GM12878 (cell line): ENCODE data around the gene NEXMIF. TPM values are rescaled to one million over a fixed set of nuclear protein-coding genes. Genes with fewer than 3 reads are reported as not detected.
"Not testable (repeated sequence)": the region's sequence is repeated elsewhere in the genome, so short reads cannot be mapped to it uniquely, and the experiment has no call there.

ENCODE experiments used
- ATAC-seq: fragments of 200-7000 bp; cut with Tn5 transposase; 3 replicates; pipeline ENCODE4 v1.9.1; 2020; ENCODE audit warnings: mild to moderate bottlenecking, moderate library complexity
- BruUV-seq: library from RNA; stranded (reverse); fragments of 400-500 nt; replicated peaks from 2 replicates; lab custom pipeline; 2021; lab: Mats Ljungman, UMichigan
- CTCF ChIA-PET: fragments of 300-600 bp; sonication (Branson Sonifier 250); formaldehyde crosslinking; extraction: SDS; loops from one replicate; lab custom pipeline; 2021; ENCODE audit warnings: inconsistent platforms; lab: Yijun Ruan, JAX
- POLR2A ChIA-PET: fragments of 350-600 bp; formaldehyde crosslinking; extraction: SDS; loops from one replicate; lab custom pipeline; 2021; ENCODE audit warnings: inconsistent platforms; lab: Charles Lee
- RAD21 ChIA-PET: fragments of 300-600 bp; sonication (Branson Sonifier 250); formaldehyde crosslinking; loops from one replicate; lab custom pipeline; 2023; ENCODE audit warnings: antibody characterized with exemption; ENCODE audit not compliant: unreplicated experiment; lab: Charles Lee
- SMC1A ChIA-PET: fragments of 300-600 bp; sonication (Branson Sonifier 250); formaldehyde crosslinking; loops from one replicate; lab custom pipeline; 2023; ENCODE audit not compliant: unreplicated experiment, uncharacterized antibody; lab: Charles Lee
- DNase-seq: peaks from one replicate; pipeline ENCODE4 v3.0.0-alpha.2; 2011; ENCODE audit warnings: low read depth, low spot score
- FAIRE-seq: peaks from 3 replicates; lab custom pipeline; 2011; peaks lifted over from hg19 to GRCh38; lab: Jason Lieb, UNC
- H2AFZ ChIP-seq: 2 replicates; pipeline ENCODE4 v1.6.0; 2011; ENCODE audit warnings: low read depth, low read length, control low read depth; ENCODE audit not compliant: control insufficient read depth
- H3K27ac ChIP-seq: 2 replicates; pipeline ENCODE4 v1.5.1; 2011; ENCODE audit warnings: control low read depth; ENCODE audit not compliant: control insufficient read depth, insufficient read depth
- H3K27me3 ChIP-seq, 2 experiments: replicated peaks in 1 of 2; 2 replicates each; pipeline versions ENCODE4 v1.6.0 to v1.6.1; 2011; ENCODE audit warnings: low read length in 1 of 2; ENCODE audit not compliant: control insufficient read depth in 2 of 2, insufficient read depth in 2 of 2
- H3K36me3 ChIP-seq, 2 experiments: 2 replicates each; pipeline ENCODE4 v1.5.1; 2011; ENCODE audit warnings: low read length in 1 of 2; ENCODE audit not compliant: control insufficient read depth in 2 of 2, insufficient read depth in 2 of 2
- H3K4me1 ChIP-seq: 2 replicates; pipeline ENCODE4 v1.6.1; 2011; ENCODE audit warnings: mild to moderate bottlenecking, low read length, moderate library complexity, mixed read lengths; ENCODE audit not compliant: control insufficient read depth, insufficient read depth
- H3K4me2 ChIP-seq: 2 replicates; pipeline ENCODE4 v1.6.0; 2011; ENCODE audit warnings: control low read depth; ENCODE audit not compliant: control insufficient read depth, insufficient read depth
- H3K4me3 ChIP-seq: fragments of 200-600 bp; sonication (generic); 2 replicates; pipeline ENCODE4 v1.5.1; 2016
- H3K79me2 ChIP-seq: 2 replicates; pipeline ENCODE4 v1.6.0; 2011; ENCODE audit warnings: low read length; ENCODE audit not compliant: control insufficient read depth, insufficient read depth
- H3K9ac ChIP-seq: 2 replicates; pipeline ENCODE4 v1.8.0; 2011; ENCODE audit warnings: low read length, control low read depth, mixed read lengths; ENCODE audit not compliant: control insufficient read depth, insufficient read depth
- H3K9me3 ChIP-seq: replicated peaks from 3 replicates; pipeline ENCODE4 v1.5.1; 2011; ENCODE audit warnings: mild to moderate bottlenecking, low read length; ENCODE audit not compliant: control insufficient read depth, insufficient read depth
- H4K20me1 ChIP-seq: 2 replicates; pipeline ENCODE4 v1.6.0; 2011; ENCODE audit not compliant: control insufficient read depth, insufficient read depth
- BHLHE40 ChIP-seq, 2 experiments: fragments of 450-650 bp in 1 of 2; IDR thresholded peaks; 2 replicates each; pipeline ENCODE4 v1.6.1; 2011 to 2017; ENCODE audit warnings: low read depth in 2 of 2, borderline replicate concordance in 1 of 2, improper control_type of control experiment in 1 of 2, low read length in 1 of 2, mild to moderate bottlenecking in 1 of 2
- MTA2 ChIP-seq: fragments of 450-650 bp; IDR thresholded peaks from 2 replicates; pipeline ENCODE4 v1.6.1; 2016; ENCODE audit warnings: low read depth, mild to moderate bottlenecking, moderate library complexity
- POLR2AphosphoS2 ChIP-seq: IDR thresholded peaks from 2 replicates; pipeline ENCODE4 v1.6.1; 2011; ENCODE audit warnings: low read depth, mild to moderate bottlenecking, low read length, improper control_type of control experiment, moderate library complexity
- POLR2AphosphoS5 ChIP-seq: IDR thresholded peaks from 2 replicates; pipeline ENCODE4 v1.6.1; 2011; ENCODE audit warnings: mild to moderate bottlenecking, low read length, inconsistent platforms
- RELA ChIP-seq: fragments of 450-650 bp; IDR thresholded peaks from 2 replicates; pipeline ENCODE4 v1.8.0; 2014; ENCODE audit warnings: borderline replicate concordance; ENCODE audit not compliant: partially characterized antibody
- WGBS: methylation state at CpG from one replicate; pipeline ENCODE4 v1.1.6; 2016; ENCODE audit warnings: low lambda C conversion rate; ENCODE audit not compliant: insufficient replicate concordance, insufficient coverage; ENCODE audit errors: missing lambda C conversion rate; 5-methylcytosine and 5-hydroxymethylcytosine counted together
- in situ Hi-C: fragments of 300-500 bp; cut with MboI; formaldehyde crosslinking; loops from 9 replicates; pipeline ENCODE4 v1.14.3; 2018; ENCODE audit warnings: mixed read lengths
- intact Hi-C: fragments of 100-400 bp; cut with micrococcal nuclease; formaldehyde crosslinking; loops from one replicate; pipeline ENCODE4 v1.14.2; 2022; ENCODE audit not compliant: unreplicated experiment
- polyA plus RNA-seq, 11 experiments: library from polyadenylated mRNA; depleted of rRNA in 4 of 11; unstranded in 6 of 11; stranded (reverse) in 5 of 11; fragments of >200 nt; fragmentation: Nextera tagmentation in 4 of 11; fragmentation: Illumina TruSeq in 1 of 11; extraction: Ambion mirVana in 4 of 11; extraction: Trizol in 1 of 11; gene quantifications; 1 replicate in 1 of 11; 2 replicates in 10 of 11; pipeline versions ENCODE4 v1.2.1 to v1.2.3, GENCODE V29; 2011 to 2016; ENCODE audit warnings: inconsistent platforms in 2 of 11, missing spikeins in 2 of 11, low read depth in 1 of 11
- total RNA-seq, 4 experiments: library from RNA; depleted of rRNA in 3 of 4; stranded (reverse); fragments of >200 nt in 3 of 4; fragmentation: Illumina TruSeq in 1 of 4; extraction: Trizol in 1 of 4; gene quantifications; 2 replicates each; pipeline versions ENCODE4 v1.2.1 to v1.2.3, GENCODE V29; 2013 to 2021
- TF ChIP-seq, protein P1 (sequence below): IDR thresholded peaks from 2 replicates; pipeline ENCODE4 v1.6.1; 2012; ENCODE audit warnings: improper control_type of control experiment, low read depth, low read length; ENCODE audit not compliant: insufficient replicate concordance

NEXMIF gene
- total and polyA plus RNA-seq, 10 of the 15 experiments (the other 5 are each of a cell fraction or from before 2014, with no cell fraction given) = 0.75 to 10.4 (median 4.3) TPM

DNA sequence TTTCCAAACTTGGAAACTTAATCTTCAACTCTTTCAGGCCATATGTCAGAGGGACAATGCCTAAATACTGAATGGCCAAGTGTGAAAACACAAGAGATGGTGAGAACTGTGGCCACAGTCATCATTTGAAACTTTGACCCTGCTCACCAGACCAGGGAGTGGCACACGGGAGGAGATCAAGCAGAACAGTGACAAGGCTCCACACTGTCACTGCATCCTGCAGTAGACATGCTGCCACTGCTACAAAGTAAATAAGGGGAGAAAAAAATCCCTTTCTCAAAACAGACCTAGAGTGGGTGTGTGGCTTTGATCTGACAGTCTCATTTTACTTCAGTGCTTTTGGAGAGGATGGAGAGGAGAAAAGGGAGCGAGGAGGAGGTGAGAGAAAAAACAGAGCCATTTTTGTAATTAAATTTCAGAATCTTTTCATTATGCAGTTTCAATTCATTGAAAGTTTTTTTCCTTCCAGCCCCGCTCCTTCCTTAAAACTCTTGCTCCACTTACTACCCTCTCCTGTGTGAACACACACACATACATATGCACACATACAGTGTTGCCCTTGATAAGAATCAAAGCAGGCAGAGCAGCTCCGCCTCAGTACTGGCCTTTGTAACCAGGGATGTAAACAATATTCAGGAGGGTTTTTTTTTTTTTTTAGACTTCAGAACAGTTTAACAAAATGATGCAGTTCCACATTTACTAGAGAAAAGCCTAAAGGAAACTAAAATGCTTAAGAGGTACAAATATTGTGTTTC is 34.4 kb downstream of the NEXMIF start (continued):
- TF ChIP-seq, protein P1, sequence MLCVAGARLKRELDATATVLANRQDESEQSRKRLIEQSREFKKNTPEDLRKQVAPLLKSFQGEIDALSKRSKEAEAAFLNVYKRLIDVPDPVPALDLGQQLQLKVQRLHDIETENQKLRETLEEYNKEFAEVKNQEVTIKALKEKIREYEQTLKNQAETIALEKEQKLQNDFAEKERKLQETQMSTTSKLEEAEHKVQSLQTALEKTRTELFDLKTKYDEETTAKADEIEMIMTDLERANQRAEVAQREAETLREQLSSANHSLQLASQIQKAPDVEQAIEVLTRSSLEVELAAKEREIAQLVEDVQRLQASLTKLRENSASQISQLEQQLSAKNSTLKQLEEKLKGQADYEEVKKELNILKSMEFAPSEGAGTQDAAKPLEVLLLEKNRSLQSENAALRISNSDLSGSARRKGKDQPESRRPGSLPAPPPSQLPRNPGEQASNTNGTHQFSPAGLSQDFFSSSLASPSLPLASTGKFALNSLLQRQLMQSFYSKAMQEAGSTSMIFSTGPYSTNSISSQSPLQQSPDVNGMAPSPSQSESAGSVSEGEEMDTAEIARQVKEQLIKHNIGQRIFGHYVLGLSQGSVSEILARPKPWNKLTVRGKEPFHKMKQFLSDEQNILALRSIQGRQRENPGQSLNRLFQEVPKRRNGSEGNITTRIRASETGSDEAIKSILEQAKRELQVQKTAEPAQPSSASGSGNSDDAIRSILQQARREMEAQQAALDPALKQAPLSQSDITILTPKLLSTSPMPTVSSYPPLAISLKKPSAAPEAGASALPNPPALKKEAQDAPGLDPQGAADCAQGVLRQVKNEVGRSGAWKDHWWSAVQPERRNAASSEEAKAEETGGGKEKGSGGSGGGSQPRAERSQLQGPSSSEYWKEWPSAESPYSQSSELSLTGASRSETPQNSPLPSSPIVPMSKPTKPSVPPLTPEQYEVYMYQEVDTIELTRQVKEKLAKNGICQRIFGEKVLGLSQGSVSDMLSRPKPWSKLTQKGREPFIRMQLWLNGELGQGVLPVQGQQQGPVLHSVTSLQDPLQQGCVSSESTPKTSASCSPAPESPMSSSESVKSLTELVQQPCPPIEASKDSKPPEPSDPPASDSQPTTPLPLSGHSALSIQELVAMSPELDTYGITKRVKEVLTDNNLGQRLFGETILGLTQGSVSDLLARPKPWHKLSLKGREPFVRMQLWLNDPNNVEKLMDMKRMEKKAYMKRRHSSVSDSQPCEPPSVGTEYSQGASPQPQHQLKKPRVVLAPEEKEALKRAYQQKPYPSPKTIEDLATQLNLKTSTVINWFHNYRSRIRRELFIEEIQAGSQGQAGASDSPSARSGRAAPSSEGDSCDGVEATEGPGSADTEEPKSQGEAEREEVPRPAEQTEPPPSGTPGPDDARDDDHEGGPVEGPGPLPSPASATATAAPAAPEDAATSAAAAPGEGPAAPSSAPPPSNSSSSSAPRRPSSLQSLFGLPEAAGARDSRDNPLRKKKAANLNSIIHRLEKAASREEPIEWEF = peak; percentile 31
- peak; percentile 53 for TF ChIP-seq MTA2
- TF ChIP-seq BHLHE40 (IDR thresholded peaks at IDR 0.05; ENCODE audit: borderline replicate concordance in 1 of 2, low read depth in 2 of 2, low read length in 1 of 2) = peak; percentile 91 to 94
- TF ChIP-seq POLR2AphosphoS5 = no peak
- TF ChIP-seq POLR2AphosphoS2 = no peak
- TF ChIP-seq RELA = no peak

DNA sequence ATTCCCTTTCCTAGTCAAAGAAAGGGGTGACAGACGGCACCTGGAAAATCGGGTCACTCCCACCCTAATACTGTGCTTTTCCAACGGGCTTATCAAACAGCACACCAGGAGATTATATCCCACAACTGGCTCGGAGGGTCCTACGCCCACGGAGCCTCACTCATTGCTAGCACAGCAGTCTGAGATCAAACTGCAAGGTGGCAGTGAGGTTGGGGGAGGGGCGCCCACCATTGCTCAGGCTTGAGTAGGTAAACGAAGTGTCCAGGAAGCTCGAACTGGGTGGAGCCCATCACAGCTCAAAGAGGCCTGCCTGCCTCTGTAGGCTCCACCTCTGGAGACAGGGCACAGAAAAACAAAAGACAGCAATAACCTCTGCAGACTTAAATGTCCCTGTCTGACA is 42.9 kb downstream of the NEXMIF start:
- H2AFZ ChIP-seq, RAD21 ChIA-PET, H4K20me1 ChIP-seq, intact Hi-C loops, H3K79me2 ChIP-seq, in situ Hi-C loops, H3K9me3 ChIP-seq, ATAC-seq, H3K27me3 ChIP-seq, H3K9ac ChIP-seq, H3K4me2 ChIP-seq, H3K27ac ChIP-seq, DNase-seq, H3K4me1 ChIP-seq, H3K36me3 ChIP-seq, BruUV-seq, H3K4me3 ChIP-seq, SMC1A ChIA-PET, FAIRE-seq, CTCF ChIA-PET, POLR2A ChIA-PET: not testable (repeated sequence)
- 54% methylated on average over 9 of the region's 9 CpGs for WGBS
